CD4-positive, alpha-beta T cell (primary cell): ENCODE measurements around the gene PRRG2. TPM values are rescaled to one million over a fixed set of nuclear protein-coding genes. Genes with fewer than 3 reads are reported as not detected.
A peak's percentile ranks its signal among the peaks of the same experiment; 100 is the strongest.

Experiments
- ATAC-seq: fragments of 200-7000 bp; cut with Tn5 transposase; one replicate; pipeline ENCODE4 v1.10.0; 2022; ENCODE audit warnings: mild to moderate bottlenecking; ENCODE audit not compliant: poor library complexity
- CTCF ChIA-PET: fragments of 350-600 bp; sonication (Branson Sonifier 250); formaldehyde crosslinking; loops from one replicate; lab custom pipeline; 2021; ENCODE audit warnings: antibody characterized with exemption, inconsistent platforms; lab: Charles Lee
- POLR2A ChIA-PET: fragments of 350-600 bp; sonication (Branson Sonifier 250); formaldehyde crosslinking; loops from one replicate; lab custom pipeline; 2021; ENCODE audit warnings: antibody characterized with exemption, inconsistent platforms; lab: Charles Lee
- DNase-seq, 14 experiments: peaks; one replicate each; pipeline ENCODE4 v3.0.0-alpha.2; 2013 to 2020; ENCODE audit warnings: mixed read lengths in 2 of 14
- H3K27ac ChIP-seq, 2 donors: one replicate each; pipeline versions ENCODE4 v1.5.1 to v1.7.0; 2013; ENCODE audit warnings: low read length in 2 of 2, low read depth in 1 of 2, mild to moderate bottlenecking in 1 of 2
- H3K27me3 ChIP-seq, 2 experiments: 1 replicate in 1 of 2; 2 replicates in 1 of 2; pipeline versions ENCODE4 v1.6.1 to v1.7.0; 2013; ENCODE audit warnings: low read length in 2 of 2, control low read depth in 1 of 2, mild to moderate bottlenecking in 1 of 2, moderate library complexity in 1 of 2; ENCODE audit not compliant: insufficient read depth in 2 of 2, control insufficient read depth in 1 of 2
- H3K36me3 ChIP-seq: one replicate; pipeline ENCODE4 v1.6.1; 2013; ENCODE audit warnings: low read length, control low read depth; ENCODE audit not compliant: insufficient read depth
- H3K4me1 ChIP-seq: one replicate; pipeline ENCODE4 v1.6.1; 2013; ENCODE audit warnings: low read length, control low read depth; ENCODE audit not compliant: insufficient read depth
- H3K4me3 ChIP-seq: one replicate; pipeline ENCODE4 v1.5.1; 2013; ENCODE audit warnings: mild to moderate bottlenecking, low read length, moderate library complexity
- H3K9me3 ChIP-seq, 2 experiments: 1 replicate in 1 of 2; 2 replicates in 1 of 2; pipeline versions ENCODE4 v1.6.1 to v1.7.0; 2013; ENCODE audit warnings: low read length in 2 of 2, mild to moderate bottlenecking in 2 of 2, control low read depth in 1 of 2, moderate library complexity in 1 of 2; ENCODE audit not compliant: control insufficient read depth in 1 of 2, insufficient read depth in 1 of 2
- H3K27ac Mint-ChIP-seq: one replicate; pipeline ENCODE4 v1.8.0; 2020; ENCODE audit warnings: mixed read lengths
- H3K27me3 Mint-ChIP-seq: one replicate; pipeline ENCODE4 v1.8.0; 2021; ENCODE audit warnings: mixed read lengths
- H3K36me3 Mint-ChIP-seq: one replicate; pipeline ENCODE4 v1.8.0; 2021; ENCODE audit warnings: low read depth, mixed read lengths
- H3K4me1 Mint-ChIP-seq: one replicate; pipeline ENCODE4 v1.8.0; 2021; ENCODE audit warnings: low read depth, mixed read lengths
- H3K4me3 Mint-ChIP-seq: one replicate; pipeline ENCODE4 v1.8.0; 2020; ENCODE audit warnings: mild to moderate bottlenecking, mixed read lengths
- H3K9me3 Mint-ChIP-seq: one replicate; pipeline ENCODE4 v1.8.0; 2020; ENCODE audit warnings: mixed read lengths
- intact Hi-C, 2 experiments: fragments of 100-400 bp; cut with DNase I in 1 of 2; cut with micrococcal nuclease in 1 of 2; formaldehyde crosslinking; loops; one replicate each; pipeline versions ENCODE4 v1.15.1 to v1.9.0; 2023 to 2025; cut with DNase I, micrococcal nuclease
- total RNA-seq, 174 experiments: library from RNA in 2 of 174; stranded (reverse) in 2 of 174; gene quantifications; one replicate each; pipeline ENCODE4 v1.2.3 and lab custom pipeline; 2021 to 2026
- TF ChIP-seq, protein P1 (sequence below): fragments of 200-600 bp; IDR thresholded peaks from one replicate; pipeline ENCODE4 v1.8.0; 2022; ENCODE audit warnings: antibody characterized with exemption, mild to moderate bottlenecking

PRRG2 gene
- total RNA-seq, 2 experiments from 2014 or later: 0.49 to 0.78 TPM

DNA sequence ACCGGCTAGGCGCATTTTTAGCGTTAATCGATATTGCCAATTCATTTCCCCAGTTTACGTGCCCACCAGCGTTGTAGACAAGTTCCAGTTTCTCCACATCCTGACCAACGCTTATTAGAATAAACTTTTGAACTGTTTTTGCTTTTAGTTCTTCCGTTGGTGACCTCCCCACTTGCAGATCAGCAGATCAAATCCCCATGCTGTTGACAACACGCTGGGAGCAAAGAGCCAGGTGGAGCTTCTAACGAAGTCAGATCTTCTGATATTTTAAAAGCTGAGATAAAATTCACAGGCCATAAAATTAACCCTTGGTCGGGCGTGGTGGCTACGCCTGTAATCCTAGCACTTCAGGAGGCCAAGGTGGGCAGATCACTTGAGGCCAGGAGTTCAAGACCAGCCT is 32.1 kb upstream of the PRRG2 start:
- peak in 2 of 14 experiments; percentile 33 to 36 for DNase-seq
- Histone ChIP-seq H3K4me1 (peaks cover 75% of the 10 kb centered on the region), H3K4me3 (no peak overlapping the region), H3K9me3 (no peaks in the 10 kb centered on the region), H3K27me3 (no peaks in the 10 kb centered on the region), H3K36me3 (no peaks in the 10 kb centered on the region), H3K27ac (peak overlapping the region; percentile 5 to 50)
- Mint-ChIP-seq H3K4me1 (peaks cover 60% of the 10 kb centered on the region), H3K27me3 (no peaks in the 10 kb centered on the region), H3K36me3 (peaks cover 12% of the 10 kb centered on the region), H3K9me3 (no peaks in the 10 kb centered on the region), H3K27ac (peak overlapping the region; percentile 93), H3K4me3 (peak overlapping the region; percentile 82)
- TF ChIP-seq, protein P1, sequence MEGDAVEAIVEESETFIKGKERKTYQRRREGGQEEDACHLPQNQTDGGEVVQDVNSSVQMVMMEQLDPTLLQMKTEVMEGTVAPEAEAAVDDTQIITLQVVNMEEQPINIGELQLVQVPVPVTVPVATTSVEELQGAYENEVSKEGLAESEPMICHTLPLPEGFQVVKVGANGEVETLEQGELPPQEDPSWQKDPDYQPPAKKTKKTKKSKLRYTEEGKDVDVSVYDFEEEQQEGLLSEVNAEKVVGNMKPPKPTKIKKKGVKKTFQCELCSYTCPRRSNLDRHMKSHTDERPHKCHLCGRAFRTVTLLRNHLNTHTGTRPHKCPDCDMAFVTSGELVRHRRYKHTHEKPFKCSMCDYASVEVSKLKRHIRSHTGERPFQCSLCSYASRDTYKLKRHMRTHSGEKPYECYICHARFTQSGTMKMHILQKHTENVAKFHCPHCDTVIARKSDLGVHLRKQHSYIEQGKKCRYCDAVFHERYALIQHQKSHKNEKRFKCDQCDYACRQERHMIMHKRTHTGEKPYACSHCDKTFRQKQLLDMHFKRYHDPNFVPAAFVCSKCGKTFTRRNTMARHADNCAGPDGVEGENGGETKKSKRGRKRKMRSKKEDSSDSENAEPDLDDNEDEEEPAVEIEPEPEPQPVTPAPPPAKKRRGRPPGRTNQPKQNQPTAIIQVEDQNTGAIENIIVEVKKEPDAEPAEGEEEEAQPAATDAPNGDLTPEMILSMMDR: no peak
- intact Hi-C loops: loop anchor here in 1 of 2 experiments (10.0 kb wide), 1 partner anchor 154 kb away; no protein-coding TSS in a partner anchor
- ChIA-PET CTCF (interaction anchor here (1.2 to 10.6 kb wide), 3 partner anchors 22 to 132 kb away, joined by 4 to 134 read pairs (median 4); no protein-coding TSS in a partner anchor), POLR2A (interaction anchor here (0.8 to 7.4 kb wide), 12 partner anchors 10 to 128 kb away, joined by 3 to 150 read pairs (median 6); partner anchors contain the start of genes PRMT1, RCN3, RPS11 and RRAS)
- ATAC-seq: no peak

DNA sequence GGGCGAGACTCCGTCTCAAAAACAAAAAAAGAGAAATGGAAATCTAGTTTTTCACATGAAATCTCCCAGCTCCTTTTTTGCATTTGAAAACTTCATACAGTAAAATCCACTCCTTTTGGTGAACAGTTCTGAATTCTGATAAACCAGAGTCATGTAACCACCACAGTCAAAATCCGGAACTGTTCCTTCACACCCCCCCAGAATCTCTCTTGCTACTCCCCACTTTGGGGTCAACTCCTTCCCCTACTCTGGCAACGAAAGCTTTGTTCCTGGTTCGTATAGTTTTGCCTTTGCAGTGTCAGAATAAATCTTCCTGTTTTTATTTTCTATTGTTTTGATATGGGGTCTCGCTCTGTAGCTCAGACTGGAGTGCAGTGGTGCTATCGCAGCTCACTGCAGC is 29.6 kb upstream of the PRRG2 start:
- peak overlapping the region; percentile 13 to 32 for H3K27ac ChIP-seq
- H3K9me3 ChIP-seq: peaks cover 0 to 8% of the 10 kb centered on the region in 2 experiments
- Mint-ChIP-seq H3K9me3 (no peaks in the 10 kb centered on the region), H3K4me3 (peak overlapping the region; percentile 59), H3K27me3 (no peaks in the 10 kb centered on the region), H3K27ac (peak overlapping the region; percentile 90), H3K4me1 (peaks cover 71% of the 10 kb centered on the region), H3K36me3 (peaks cover 36% of the 10 kb centered on the region)
- TF ChIP-seq, protein P1: no peak
- ChIA-PET POLR2A (interaction anchor here (0.7 to 8.6 kb wide), 9 partner anchors 8 to 88 kb away, joined by 3 to 150 read pairs (median 12); partner anchors contain the start of genes RCN3, RPS11 and RRAS), CTCF (interaction anchor here (1.4 to 10.6 kb wide), 3 partner anchors 9 to 45 kb away, joined by 4 to 134 read pairs (median 4); no protein-coding TSS in a partner anchor)
- ATAC-seq (no peak), DNase-seq (no peak)
- H3K4me3 ChIP-seq: no peak overlapping the region
- intact Hi-C loops: no loop called here
- no peaks in the 10 kb centered on the region for H3K27me3 ChIP-seq
- peaks cover 17% of the 10 kb centered on the region for H3K36me3 ChIP-seq
- H3K4me1 ChIP-seq: peaks cover 93% of the 10 kb centered on the region

DNA sequence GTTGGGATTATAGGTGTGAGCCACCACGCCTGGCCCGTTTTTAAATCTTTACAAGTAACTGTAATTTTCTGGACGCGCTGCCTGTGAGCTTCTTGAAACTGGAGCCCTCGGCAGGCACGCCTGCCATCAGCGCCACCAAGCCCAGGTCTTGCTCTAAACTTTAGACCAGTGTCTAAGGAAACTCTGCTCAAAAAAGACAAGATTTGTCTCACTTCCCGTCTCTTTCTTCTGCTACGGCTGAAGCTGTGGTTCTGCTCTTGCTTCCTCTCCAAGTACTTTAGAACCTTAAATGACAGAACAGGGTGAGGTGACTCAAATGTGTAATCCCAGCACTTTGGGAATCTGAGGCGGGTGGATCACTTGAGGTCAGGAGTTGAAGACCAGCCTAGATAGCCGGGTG is 28.4 kb upstream of the PRRG2 start:
- H3K4me3 Mint-ChIP-seq: peak overlapping the region; percentile 89
- H3K4me1 Mint-ChIP-seq: peaks cover 68% of the 10 kb centered on the region
- H3K27ac Mint-ChIP-seq: peak overlapping the region; percentile 96
- CTCF ChIA-PET: interaction anchor here (0.6 to 10.6 kb wide), 6 partner anchors 12 to 82 kb away, joined by 3 to 134 read pairs (median 4); no protein-coding TSS in a partner anchor
- Histone ChIP-seq H3K4me3 (no peak overlapping the region), H3K9me3 (peaks cover 0 to 15% of the 10 kb centered on the region in 2 experiments), H3K27ac (peak overlapping the region; percentile 49 to 60), H3K4me1 (peaks cover 96% of the 10 kb centered on the region), H3K27me3 (peaks cover 0 to 3% of the 10 kb centered on the region in 2 experiments), H3K36me3 (peaks cover 29% of the 10 kb centered on the region)
- DNase-seq (peak in 9 of 14 experiments; percentile 32 to 77 (median 53)), ATAC-seq (peak; percentile 51)
- TF ChIP-seq, protein P1: no peak
- POLR2A ChIA-PET: interaction anchor here (0.6 to 8.6 kb wide), 14 partner anchors 6 to 124 kb away, joined by 3 to 150 read pairs (median 6); partner anchors contain the start of genes FCGRT, PRMT1, RCN3 and RPL13A
- H3K36me3 Mint-ChIP-seq: peaks cover 44% of the 10 kb centered on the region
- no peaks in the 10 kb centered on the region for H3K27me3 Mint-ChIP-seq
- intact Hi-C loops: loop anchor here in 1 of 2 experiments (2.0 kb wide), 1 partner anchor 16 kb away; no protein-coding TSS in a partner anchor
- no peaks in the 10 kb centered on the region for H3K9me3 Mint-ChIP-seq
